ENCODE results near the gene UACA. TPM values are rescaled to one million over a fixed set of nuclear protein-coding genes. Genes with fewer than 3 reads are reported as not detected.

Gene UACA
- total RNA-seq, 2 donors from 2014 or later = 22.4 to 27.2 TPM

DNA sequence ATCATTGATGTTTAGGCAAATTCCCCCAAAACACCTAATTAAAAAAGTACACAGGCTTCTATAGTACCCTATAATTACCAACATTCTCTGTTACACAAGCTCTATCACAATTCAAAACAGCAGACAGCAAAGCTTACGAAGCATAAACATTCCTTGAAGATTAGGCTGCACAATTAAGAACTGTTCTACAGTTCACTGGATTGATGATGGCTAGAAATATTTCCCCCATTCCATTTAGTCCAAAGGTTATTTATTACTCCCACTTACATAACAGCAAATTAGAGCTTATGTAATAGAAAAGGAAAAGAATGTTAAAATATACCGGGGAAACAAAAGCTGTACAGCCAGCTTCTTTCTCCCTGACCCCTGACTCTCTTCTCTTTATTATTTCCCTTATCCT, 49.3 kb downstream of the UACA start:
- H3K27me3 ChIP-seq = no peaks in the 10 kb centered on the region
- 13 to 22% methylated on average over 2 of the region's 2 CpGs for WGBS, 2 donors
- intact Hi-C loops (cut with DNase I) = no loop called here
- no peaks in the 10 kb centered on the region for H3K9me3 ChIP-seq
- ATAC-seq = peak; percentile 83
- TF ChIP-seq, protein P1, sequence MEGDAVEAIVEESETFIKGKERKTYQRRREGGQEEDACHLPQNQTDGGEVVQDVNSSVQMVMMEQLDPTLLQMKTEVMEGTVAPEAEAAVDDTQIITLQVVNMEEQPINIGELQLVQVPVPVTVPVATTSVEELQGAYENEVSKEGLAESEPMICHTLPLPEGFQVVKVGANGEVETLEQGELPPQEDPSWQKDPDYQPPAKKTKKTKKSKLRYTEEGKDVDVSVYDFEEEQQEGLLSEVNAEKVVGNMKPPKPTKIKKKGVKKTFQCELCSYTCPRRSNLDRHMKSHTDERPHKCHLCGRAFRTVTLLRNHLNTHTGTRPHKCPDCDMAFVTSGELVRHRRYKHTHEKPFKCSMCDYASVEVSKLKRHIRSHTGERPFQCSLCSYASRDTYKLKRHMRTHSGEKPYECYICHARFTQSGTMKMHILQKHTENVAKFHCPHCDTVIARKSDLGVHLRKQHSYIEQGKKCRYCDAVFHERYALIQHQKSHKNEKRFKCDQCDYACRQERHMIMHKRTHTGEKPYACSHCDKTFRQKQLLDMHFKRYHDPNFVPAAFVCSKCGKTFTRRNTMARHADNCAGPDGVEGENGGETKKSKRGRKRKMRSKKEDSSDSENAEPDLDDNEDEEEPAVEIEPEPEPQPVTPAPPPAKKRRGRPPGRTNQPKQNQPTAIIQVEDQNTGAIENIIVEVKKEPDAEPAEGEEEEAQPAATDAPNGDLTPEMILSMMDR (IDR thresholded peaks at IDR 0.05) = no peak
- no peak for TF ChIP-seq POLR2A (IDR thresholded peaks at IDR 0.05)
- H3K4me3 ChIP-seq = no peak overlapping the region
- DNase-seq = no peak
- peak overlapping the region in 3 of 4 donors; percentile 2 to 65 (median 62) for H3K27ac ChIP-seq
- H3K4me1 ChIP-seq = peaks cover 36% of the 10 kb centered on the region
- no peaks in the 10 kb centered on the region for H3K36me3 ChIP-seq (replicated peaks in 1 of 2; ENCODE audit: insufficient read depth in 1 of 2, low read depth in 2 of 2)

DNA sequence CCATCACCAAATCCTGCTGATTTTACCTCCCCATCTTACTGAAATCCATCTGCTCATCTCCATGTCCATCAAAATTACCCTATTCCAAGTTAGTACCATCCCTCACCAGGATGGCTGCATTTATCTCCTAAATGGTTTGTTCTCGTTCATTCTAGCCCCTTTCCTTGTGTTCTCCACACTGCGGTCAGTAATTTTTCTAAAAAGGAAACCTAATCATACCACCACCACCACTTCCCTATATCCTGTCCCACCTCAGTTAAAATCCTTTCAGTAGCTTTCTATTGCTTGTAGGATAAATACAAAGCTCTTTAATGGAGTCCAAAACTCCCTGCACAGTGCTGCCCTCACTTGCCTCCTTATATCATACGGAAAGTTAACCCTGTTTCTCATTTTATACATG, 51.1 kb downstream of the UACA start:
- Histone ChIP-seq H3K9me3 (no peaks in the 10 kb centered on the region), H3K27ac (no peak overlapping the region), H3K36me3 (replicated peaks in 1 of 2; ENCODE audit: insufficient read depth in 1 of 2, low read depth in 2 of 2) (no peaks in the 10 kb centered on the region), H3K4me1 (peaks cover 32% of the 10 kb centered on the region), H3K27me3 (no peaks in the 10 kb centered on the region), H3K4me3 (no peak overlapping the region)
- no peak for TF ChIP-seq POLR2A (IDR thresholded peaks at IDR 0.05)
- TF ChIP-seq, protein P1 (IDR thresholded peaks at IDR 0.05) = no peak
- 64 to 90% methylated on average over 3 of the region's 3 CpGs for WGBS, 2 donors
- ATAC-seq (no peak), DNase-seq (no peak)
- intact Hi-C loops (cut with DNase I) = no loop called here

DNA sequence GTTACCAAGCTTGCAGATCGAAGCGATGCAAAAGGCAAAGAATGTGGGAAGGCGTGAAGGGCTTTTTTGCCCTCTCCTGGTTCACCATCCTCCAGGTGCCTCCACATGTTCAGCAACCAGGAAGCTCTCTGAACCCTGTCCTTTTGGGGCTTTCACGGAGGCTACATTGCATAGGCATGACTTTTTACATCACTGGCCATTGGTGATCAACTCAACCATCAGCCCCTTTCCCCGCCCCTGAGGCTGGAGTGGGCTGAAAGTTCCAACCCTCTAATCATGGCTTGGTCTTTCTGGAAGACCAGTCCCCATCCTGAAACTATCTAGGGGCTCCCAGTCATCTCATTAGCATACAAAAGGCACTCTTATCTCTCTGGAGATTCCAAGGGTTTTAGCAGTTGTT, 52.6 kb downstream of the UACA start:
- 94 to 95% methylated on average over 5 of the region's 5 CpGs for WGBS, 2 donors
- TF ChIP-seq, protein P1 (IDR thresholded peaks at IDR 0.05) = no peak
- no peak for TF ChIP-seq POLR2A (IDR thresholded peaks at IDR 0.05)
- DNase-seq (no peak), ATAC-seq (no peak)
- peaks cover 22% of the 10 kb centered on the region for H3K4me1 ChIP-seq
- intact Hi-C loops (cut with DNase I) = no loop called here
- H3K36me3 ChIP-seq (replicated peaks in 1 of 2; ENCODE audit: insufficient read depth in 1 of 2, low read depth in 2 of 2) = no peaks in the 10 kb centered on the region
- no peaks in the 10 kb centered on the region for H3K27me3 ChIP-seq
- no peak overlapping the region for H3K4me3 ChIP-seq
- no peak overlapping the region for H3K27ac ChIP-seq
- H3K9me3 ChIP-seq = no peaks in the 10 kb centered on the region

DNA sequence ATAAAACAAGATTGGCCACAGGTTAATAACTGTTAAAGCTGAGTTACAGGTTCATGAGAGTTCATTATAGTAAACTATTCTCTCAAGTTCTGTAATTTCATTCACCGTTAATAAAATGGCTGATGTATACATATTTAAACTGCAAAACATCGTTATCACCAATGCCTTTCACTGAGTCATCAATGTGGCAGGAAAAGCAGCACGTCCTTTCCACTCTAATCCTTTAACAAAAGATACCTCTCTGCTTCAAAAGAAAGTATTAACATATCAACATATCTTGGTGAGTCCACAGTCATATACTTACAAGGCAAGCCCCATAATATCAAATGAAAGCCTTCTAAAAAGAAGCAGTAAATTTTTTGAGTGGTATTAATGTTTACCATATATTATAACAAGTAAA, 54.5 kb downstream of the UACA start:
- Histone ChIP-seq H3K27me3 (no peaks in the 10 kb centered on the region), H3K36me3 (replicated peaks in 1 of 2; ENCODE audit: insufficient read depth in 1 of 2, low read depth in 2 of 2) (no peaks in the 10 kb centered on the region), H3K4me1 (peaks cover 13% of the 10 kb centered on the region), H3K9me3 (no peaks in the 10 kb centered on the region), H3K27ac (no peak overlapping the region), H3K4me3 (no peak overlapping the region)
- ATAC-seq = no peak
- no peak for DNase-seq
- TF ChIP-seq, protein P1 (IDR thresholded peaks at IDR 0.05) = no peak
- TF ChIP-seq POLR2A (IDR thresholded peaks at IDR 0.05) = no peak
- WGBS, 2 donors = 50 to 65% methylated on average over 3 of the region's 3 CpGs
- intact Hi-C loops (cut with DNase I) = no loop called here

DNA sequence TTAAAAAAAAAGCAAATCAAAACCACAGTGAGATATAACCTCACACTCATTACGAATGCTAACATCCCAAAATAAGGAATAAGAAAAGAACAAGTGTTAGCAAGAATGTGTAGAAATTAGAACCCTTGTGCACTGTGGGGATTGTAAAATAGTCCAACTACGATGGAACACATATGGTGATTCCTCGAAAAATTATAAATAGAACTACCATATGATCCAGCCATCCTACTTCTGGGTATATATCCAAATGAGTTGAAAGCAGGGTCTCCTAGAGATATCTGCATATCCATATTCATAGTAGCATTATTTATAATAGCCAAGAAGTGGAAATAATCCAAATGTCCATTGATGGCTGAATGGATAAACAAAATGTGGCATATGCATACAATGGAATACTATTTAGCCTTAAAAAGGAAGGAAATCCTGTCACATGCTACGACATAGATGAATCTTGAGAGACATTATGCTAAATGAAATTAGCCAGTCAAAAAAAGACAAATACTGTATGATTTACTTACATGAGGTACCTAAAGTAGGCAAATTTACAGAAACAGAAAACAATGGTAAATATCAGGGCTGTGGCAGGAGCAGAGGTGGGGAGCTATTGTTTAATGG, 55.6 kb downstream of the UACA start:
- H3K4me3 ChIP-seq = no peak overlapping the region
- 97 to 99% methylated on average over 4 of the region's 4 CpGs for WGBS, 2 donors
- ATAC-seq (no peak), DNase-seq (no peak)
- intact Hi-C loops (cut with DNase I) = no loop called here
- TF ChIP-seq, protein P1 (IDR thresholded peaks at IDR 0.05) = no peak
- no peak for TF ChIP-seq POLR2A (IDR thresholded peaks at IDR 0.05)
- no peaks in the 10 kb centered on the region for H3K9me3 ChIP-seq
- H3K27me3 ChIP-seq = no peaks in the 10 kb centered on the region
- no peaks in the 10 kb centered on the region for H3K36me3 ChIP-seq (replicated peaks in 1 of 2; ENCODE audit: insufficient read depth in 1 of 2, low read depth in 2 of 2)
- peaks cover 12% of the 10 kb centered on the region for H3K4me1 ChIP-seq
- no peak overlapping the region for H3K27ac ChIP-seq

Measured in body of pancreas (tissue), 4 donors.